T47D (cell line): Measurements from ENCODE around the gene MAP3K15.

ENCODE experiments used
- DNase-seq, 2 experiments: peaks; one replicate each; pipeline versions ENCODE4 v3.0.0 to v3.0.0-alpha.2; 2011 to 2012; ENCODE audit warnings: low read depth in 1 of 2, low spot score in 1 of 2
- JUND ChIP-seq: IDR thresholded peaks from 2 replicates; pipeline ENCODE4 v1.6.1; 2012; ENCODE audit warnings: low read depth
- in situ Hi-C: cut with HindIII; loops from 2 replicates; pipeline ENCODE4 v1.10.0; 2016; ENCODE audit warnings: low sequenced_read_pairs, low pct_unique_long_range_greater_than_20kb

MAP3K15 gene

GRCh38 chrX:19514791-19515614, at the start of gene MAP3K15:
Gene MAP3K15 (minus strand): TSS chrX:19515508. CDS start chrX:19515261, 247 bp downstream.
- no peak for TF ChIP-seq JUND
- in situ Hi-C loops: no loop called here
- no peak for DNase-seq

- in situ Hi-C loops: no loop called here
- DNase-seq: no peak
These were observed 49.3 kb upstream of the MAP3K15 start for GRCh38 chrX:19564606-19565005.

GRCh38 chrX:19563746-19564145, 48.4 kb upstream of the MAP3K15 start:
- DNase-seq: no peak
- in situ Hi-C loops: no loop called here
- TF ChIP-seq JUND: no peak

More at GRCh38 chrX:19564606-19565005, 49.3 kb upstream of the MAP3K15 start:
- no peak for TF ChIP-seq JUND

GRCh38 chrX:19563327-19563726, 48.0 kb upstream of the MAP3K15 start:
- in situ Hi-C loops: no loop called here
- no peak for TF ChIP-seq JUND
- DNase-seq: no peak

- in situ Hi-C loops: no loop called here
- DNase-seq: no peak
- no peak for TF ChIP-seq JUND
These were observed 45.3 kb upstream of the MAP3K15 start for GRCh38 chrX:19560611-19561010.

- TF ChIP-seq JUND: no peak
- DNase-seq: no peak
- in situ Hi-C loops: no loop called here
These were observed 42.5 kb upstream of the MAP3K15 start for GRCh38 chrX:19557822-19558221.

GRCh38 chrX:19556202-19556601, 40.9 kb upstream of the MAP3K15 start:
- in situ Hi-C loops: no loop called here
- DNase-seq: no peak
- TF ChIP-seq JUND: no peak

GRCh38 chrX:19555683-19556082, 40.4 kb upstream of the MAP3K15 start:
- no peak for TF ChIP-seq JUND
- in situ Hi-C loops: no loop called here
- no peak for DNase-seq

- in situ Hi-C loops: no loop called here
- DNase-seq: no peak
- TF ChIP-seq JUND: no peak
These were observed 39.9 kb upstream of the MAP3K15 start for GRCh38 chrX:19555236-19555635.

- in situ Hi-C loops: no loop called here
- DNase-seq: no peak
- no peak for TF ChIP-seq JUND
These were observed 39.5 kb upstream of the MAP3K15 start for GRCh38 chrX:19554786-19555185.

GRCh38 chrX:19552793-19553192, 37.5 kb upstream of the MAP3K15 start:
- in situ Hi-C loops: no loop called here
- DNase-seq: no peak
- TF ChIP-seq JUND: no peak

- TF ChIP-seq JUND: no peak
- in situ Hi-C loops: no loop called here
- no peak for DNase-seq
These were observed 34.5 kb upstream of the MAP3K15 start for GRCh38 chrX:19549838-19550237.

GRCh38 chrX:19548934-19549333, 33.6 kb upstream of the MAP3K15 start:
- no peak for DNase-seq
- TF ChIP-seq JUND: no peak
- in situ Hi-C loops: no loop called here

- no peak for TF ChIP-seq JUND
- in situ Hi-C loops: no loop called here
These were observed 33.0 kb upstream of the MAP3K15 start for GRCh38 chrX:19548279-19548678.

More at GRCh38 chrX:19548279-19548678, 33.0 kb upstream of the MAP3K15 start:
- DNase-seq: no peak
